Liver (tissue), 9 donors: ENCODE measurements around the gene ATF4. TPM values are rescaled to one million over a fixed set of nuclear protein-coding genes. Genes with fewer than 3 reads are reported as not detected.

Experiments used
- DNase-seq: peaks from one replicate; pipeline ENCODE4 v3.0.0-alpha.2; 2017; ENCODE audit warnings: low spot score
- H3K27ac ChIP-seq, 2 donors: one replicate each; pipeline ENCODE4 v1.7.0; 2013; ENCODE audit warnings: inconsistent platforms in 2 of 2, low read length in 2 of 2, control low read depth in 1 of 2, low read depth in 1 of 2, mild to moderate bottlenecking in 1 of 2
- H3K27me3 ChIP-seq, 4 donors: one replicate each; pipeline versions ENCODE4 v1.6.1 to v1.7.0; 2013; ENCODE audit warnings: low read length in 3 of 4, inconsistent platforms in 1 of 4, mild to moderate bottlenecking in 1 of 4, moderate library complexity in 1 of 4; ENCODE audit not compliant: control insufficient read depth in 4 of 4, insufficient read depth in 4 of 4
- H3K36me3 ChIP-seq, 4 donors: one replicate each; pipeline versions ENCODE4 v1.6.1 to v1.7.0; 2013; ENCODE audit warnings: low read length in 3 of 4, mild to moderate bottlenecking in 3 of 4, low read depth in 1 of 4, moderate library complexity in 1 of 4; ENCODE audit not compliant: control insufficient read depth in 4 of 4, insufficient read depth in 3 of 4
- H3K4me1 ChIP-seq, 4 donors: one replicate each; pipeline versions ENCODE4 v1.6.1 to v1.7.0; 2013; ENCODE audit warnings: low read length in 3 of 4, mild to moderate bottlenecking in 3 of 4, moderate library complexity in 1 of 4; ENCODE audit not compliant: control insufficient read depth in 4 of 4, insufficient read depth in 4 of 4
- H3K4me3 ChIP-seq, 3 donors: one replicate each; pipeline versions ENCODE4 v1.6.1 to v1.7.0; 2013; ENCODE audit warnings: low read length in 3 of 3, control low read depth in 1 of 3, low read depth in 1 of 3, mild to moderate bottlenecking in 1 of 3
- H3K9ac ChIP-seq, 2 donors: one replicate each; pipeline ENCODE4 v1.7.0; 2013; ENCODE audit warnings: low read length in 2 of 2, mild to moderate bottlenecking in 2 of 2, moderate library complexity in 2 of 2, control low read depth in 1 of 2, low read depth in 1 of 2
- H3K9me3 ChIP-seq, 4 donors: one replicate each; pipeline versions ENCODE4 v1.6.1 to v1.7.0; 2013; ENCODE audit warnings: low read length in 3 of 4; ENCODE audit not compliant: control insufficient read depth in 4 of 4
- EGR1 ChIP-seq, 2 donors: IDR thresholded peaks; 2 replicates each; pipeline ENCODE4 v1.6.1; 2016 to 2018; ENCODE audit warnings: antibody characterized with exemption in 2 of 2, low read depth in 2 of 2
- FOXA1 ChIP-seq: IDR thresholded peaks from 2 replicates; pipeline ENCODE4 v1.6.1; 2016; ENCODE audit warnings: antibody characterized with exemption
- FOXA2 ChIP-seq: IDR thresholded peaks from 2 replicates; pipeline ENCODE4 v1.6.1; 2016; ENCODE audit warnings: antibody characterized with exemption
- GABPA ChIP-seq, 2 donors: IDR thresholded peaks in 1 of 2; conservative IDR thresholded peaks in 1 of 2; 2 replicates each; pipeline ENCODE4 v1.6.1; 2016; ENCODE audit warnings: antibody characterized with exemption in 2 of 2, mild to moderate bottlenecking in 1 of 2, moderate library complexity in 1 of 2
- HNF4A ChIP-seq, 2 donors: conservative IDR thresholded peaks; 2 replicates each; pipeline ENCODE4 v1.6.1; 2016; ENCODE audit warnings: antibody characterized with exemption in 2 of 2, mild to moderate bottlenecking in 2 of 2
- HNF4G ChIP-seq: IDR thresholded peaks from 2 replicates; pipeline ENCODE4 v1.6.1; 2016; ENCODE audit warnings: antibody characterized with exemption
- JUND ChIP-seq, 2 donors: IDR thresholded peaks; 2 replicates each; pipeline ENCODE4 v1.6.1; 2016; ENCODE audit warnings: antibody characterized with exemption in 2 of 2
- RAD21 ChIP-seq, 2 donors: IDR thresholded peaks; 2 replicates each; pipeline ENCODE4 v1.6.1; 2016; ENCODE audit warnings: antibody characterized with exemption in 2 of 2, mild to moderate bottlenecking in 2 of 2
- REST ChIP-seq: IDR thresholded peaks from 2 replicates; pipeline ENCODE4 v1.6.1; 2016; ENCODE audit warnings: antibody characterized with exemption, mild to moderate bottlenecking
- RXRA ChIP-seq, 2 donors: IDR thresholded peaks; 2 replicates each; pipeline ENCODE4 v1.6.1; 2017 to 2018; ENCODE audit warnings: antibody characterized with exemption in 2 of 2, mild to moderate bottlenecking in 1 of 2
- SP1 ChIP-seq: IDR thresholded peaks from 2 replicates; pipeline ENCODE4 v1.6.1; 2018; ENCODE audit warnings: antibody characterized with exemption, mild to moderate bottlenecking
- TAF1 ChIP-seq: conservative IDR thresholded peaks from 2 replicates; pipeline ENCODE4 v1.6.1; 2016; ENCODE audit warnings: antibody characterized with exemption, mild to moderate bottlenecking
- YY1 ChIP-seq: IDR thresholded peaks from 2 replicates; pipeline ENCODE4 v1.6.1; 2016; ENCODE audit warnings: antibody characterized with exemption, mild to moderate bottlenecking
- WGBS: extraction: QIAGEN DNeasy Blood & Tissue Kit; methylation state at CpG from one replicate; pipeline ENCODE4 v1.1.7; 2013; 5-methylcytosine and 5-hydroxymethylcytosine counted together
- polyA plus RNA-seq, 2 donors: library from polyadenylated mRNA; stranded (reverse) in 1 of 2; unstranded in 1 of 2; fragments of 200-250 nt in 1 of 2; fragments of >200 nt in 1 of 2; fragmentation: Nextera tagmentation in 1 of 2; extraction: Ambion mirVana in 1 of 2; gene quantifications; one replicate each; pipeline versions ENCODE4 v1.2.1 to v1.2.3, GENCODE V29; 2013 to 2015
- total RNA-seq, 2 donors: library from RNA; depleted of rRNA; stranded (reverse); fragments of >200 nt; gene quantifications; one replicate each; pipeline ENCODE4 v1.2.3, GENCODE V29; 2014
- TF ChIP-seq, protein P1 (sequence below): IDR thresholded peaks from 2 replicates; pipeline ENCODE4 v1.6.1; 2016; ENCODE audit warnings: antibody characterized with exemption
- donor health status: healthy.
- donor health status: healthy.
- donor health status: healthy.
- donor health status: healthy.
- donor health status: healthy.

ATF4 gene
- total and polyA plus RNA-seq, 4 donors = 112 to 211 (median 169) TPM

- no peaks in the 10 kb centered on the region for H3K36me3 ChIP-seq
- no peak overlapping the region for H3K4me3 ChIP-seq
- H3K9me3 ChIP-seq = no peaks in the 10 kb centered on the region
- TF ChIP-seq RXRA (IDR thresholded peaks at IDR 0.05) = no peak
- H3K9ac ChIP-seq = no peak overlapping the region
- DNase-seq = no peak
- H3K27ac ChIP-seq = no peak overlapping the region
- WGBS = 85% methylated on average over 7 of the region's 7 CpGs
- no peaks in the 10 kb centered on the region for H3K4me1 ChIP-seq
- H3K27me3 ChIP-seq = peaks cover 0 to 8% (median 0%) of the 10 kb centered on the region in 4 donors
These were observed 43.4 kb downstream of the ATF4 start for GRCh38 chr22:39563571-39564428.

- WGBS = 96% methylated on average over 5 of the region's 5 CpGs
- DNase-seq = no peak
- Histone ChIP-seq H3K27ac (no peak overlapping the region), H3K4me3 (no peak overlapping the region), H3K27me3 (peaks cover 0 to 2% (median 0%) of the 10 kb centered on the region in 4 donors), H3K9me3 (no peaks in the 10 kb centered on the region), H3K36me3 (no peaks in the 10 kb centered on the region), H3K9ac (no peak overlapping the region), H3K4me1 (no peaks in the 10 kb centered on the region)
- TF ChIP-seq HNF4G (no peak), GABPA (IDR thresholded peaks at IDR 0.05 in 1 of 2, conservative IDR thresholded peaks at IDR 0.05 in 1 of 2) (no peak), FOXA2 (no peak), REST (no peak), TAF1 (no peak), YY1 (no peak), FOXA1 (no peak), JUND (IDR thresholded peaks at IDR 0.05) (no peak), SP1 (no peak), RAD21 (IDR thresholded peaks at IDR 0.05) (no peak), RXRA (IDR thresholded peaks at IDR 0.05) (no peak), HNF4A (conservative IDR thresholded peaks at IDR 0.05) (no peak), EGR1 (IDR thresholded peaks at IDR 0.05; ENCODE audit: low read depth in 2 of 2) (no peak)
- TF ChIP-seq, protein P1, sequence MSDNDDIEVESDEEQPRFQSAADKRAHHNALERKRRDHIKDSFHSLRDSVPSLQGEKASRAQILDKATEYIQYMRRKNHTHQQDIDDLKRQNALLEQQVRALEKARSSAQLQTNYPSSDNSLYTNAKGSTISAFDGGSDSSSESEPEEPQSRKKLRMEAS = no peak
These were observed 45.1 kb downstream of the ATF4 start for GRCh38 chr22:39565414-39565944.
